HepG2 (cell line): ENCODE data around the gene FAS. TPM values are rescaled to one million over a fixed set of nuclear protein-coding genes. Genes with fewer than 3 reads are reported as not detected.
A peak's percentile ranks its signal among the peaks of the same experiment; 100 is the strongest.

ENCODE experiments used
- ATAC-seq: fragments of 200-7000 bp; cut with Tn5 transposase; 3 replicates; pipeline ENCODE4 v1.9.1; 2020; ENCODE audit warnings: mild to moderate bottlenecking, moderate library complexity
- BruUV-seq: library from RNA; stranded (reverse); fragments of 400-500 nt; replicated peaks from 2 replicates; lab custom pipeline; 2021; lab: Mats Ljungman, UMichigan
- CTCF ChIA-PET: fragments of 300-600 bp; formaldehyde crosslinking; extraction: SDS; loops from one replicate; lab custom pipeline; 2021; ENCODE audit warnings: low total read pairs, inconsistent platforms, low intra/inter-chr PET ratio; lab: Yijun Ruan, JAX
- POLR2A ChIA-PET: fragments of 350-600 bp; sonication (Branson Sonifier 250); formaldehyde crosslinking; loops from one replicate; lab custom pipeline; 2020; ENCODE audit warnings: antibody characterized with exemption, inconsistent platforms; lab: Yijun Ruan, JAX
- DNase-seq: peaks from one replicate; pipeline ENCODE4 v3.0.0-alpha.2; 2015; ENCODE audit warnings: low spot score
- FAIRE-seq: peaks from 3 replicates; lab custom pipeline; 2011; peaks lifted over from hg19 to GRCh38; lab: Jason Lieb, UNC
- H2AFZ ChIP-seq: one replicate; pipeline ENCODE4 v1.6.1; 2011; ENCODE audit warnings: low read length, inconsistent platforms
- H3K27ac ChIP-seq: fragments of 300-600 bp; 3 replicates; pipeline ENCODE4 v1.8.0; 2011; ENCODE audit warnings: mixed run types, mild to moderate bottlenecking, mixed read lengths, low read length, inconsistent platforms; ENCODE audit not compliant: insufficient read depth; ENCODE audit errors: extremely low read length
- H3K27me3 ChIP-seq, 2 experiments: fragments of 200-600 bp in 1 of 2; 2 replicates in 1 of 2; 3 replicates in 1 of 2; pipeline versions ENCODE4 v1.6.0 to v1.8.0; 2011; ENCODE audit warnings: low read length in 2 of 2, mild to moderate bottlenecking in 2 of 2, moderate library complexity in 2 of 2, inconsistent platforms in 1 of 2; ENCODE audit not compliant: insufficient read depth in 2 of 2, control insufficient read depth in 1 of 2
- H3K36me3 ChIP-seq, 2 experiments: fragments of 200-600 bp in 1 of 2; replicated peaks in 1 of 2; 2 replicates in 1 of 2; 3 replicates in 1 of 2; pipeline versions ENCODE4 v1.5.1 to v1.8.0; 2011; ENCODE audit warnings: low read length in 2 of 2, inconsistent platforms in 1 of 2; ENCODE audit not compliant: insufficient read depth in 2 of 2, control insufficient read depth in 1 of 2
- H3K4me1 ChIP-seq: 2 replicates; pipeline ENCODE4 v1.5.1; 2012; ENCODE audit warnings: low read length, inconsistent platforms; ENCODE audit not compliant: insufficient read depth
- H3K4me2 ChIP-seq: 2 replicates; pipeline ENCODE4 v1.6.0; 2011; ENCODE audit warnings: low read depth, low read length, inconsistent platforms
- H3K4me3 ChIP-seq, 3 experiments: fragments of 200-600 bp in 1 of 3; sonication (generic), shearing (Covaris generic) in 1 of 3; replicated peaks in 1 of 3; 2 replicates each; pipeline ENCODE4 v1.5.1; 2011 to 2016; ENCODE audit warnings: low read length in 3 of 3, inconsistent platforms in 2 of 3, low read depth in 2 of 3, mild to moderate bottlenecking in 2 of 3, control low read depth in 1 of 3, mixed read lengths in 1 of 3; ENCODE audit not compliant: insufficient read depth in 1 of 3
- H3K79me2 ChIP-seq: one replicate; pipeline ENCODE4 v1.6.1; 2011; ENCODE audit warnings: low read length, inconsistent platforms; ENCODE audit not compliant: insufficient read depth
- H3K9ac ChIP-seq: 2 replicates; pipeline ENCODE4 v1.6.0; 2011; ENCODE audit warnings: mild to moderate bottlenecking, low read depth, low read length, inconsistent platforms; ENCODE audit not compliant: insufficient read depth
- H3K9me3 ChIP-seq: 2 replicates; pipeline ENCODE4 v1.5.1; 2012; ENCODE audit warnings: mild to moderate bottlenecking, low read length
- H4K20me1 ChIP-seq: 2 replicates; pipeline ENCODE4 v1.6.0; 2011; ENCODE audit warnings: inconsistent platforms, mild to moderate bottlenecking, low read length, moderate library complexity; ENCODE audit not compliant: insufficient read depth
- SP4 ChIP-seq: sonication (generic); formaldehyde crosslinking; IDR thresholded peaks from 2 replicates; pipeline ENCODE4 v1.8.1; 2023; ENCODE audit warnings: mild to moderate bottlenecking, missing genetic modification reagents
- TBX2 ChIP-seq: sonication (generic); formaldehyde crosslinking; IDR thresholded peaks from 2 replicates; pipeline ENCODE4 v1.5.0; 2020; ENCODE audit warnings: missing genetic modification reagents, mild to moderate bottlenecking, borderline replicate concordance
- ZBED4 ChIP-seq: sonication (generic); formaldehyde crosslinking; IDR thresholded peaks from 2 replicates; pipeline ENCODE4 v1.4.0; 2020; ENCODE audit warnings: missing genetic modification reagents, borderline replicate concordance
- ZNF781 ChIP-seq: sonication (generic); formaldehyde crosslinking; IDR thresholded peaks from 2 replicates; pipeline ENCODE4 v1.5.1; 2020; ENCODE audit warnings: borderline replicate concordance, mild to moderate bottlenecking, missing genetic modification reagents; ENCODE audit errors: not compliant biosample characterization
- WGBS: methylation state at CpG from one replicate; pipeline ENCODE4 v1.1.6; 2017; ENCODE audit warnings: low lambda C conversion rate; 5-methylcytosine and 5-hydroxymethylcytosine counted together
- in situ Hi-C: cut with HindIII; loops from 2 replicates; pipeline ENCODE4 v1.10.0; 2017; ENCODE audit warnings: low pct_unique_long_range_greater_than_20kb; ENCODE audit not compliant: extremely low pct_ligation_motif_present
- intact Hi-C: fragments of 100-400 bp; cut with micrococcal nuclease; formaldehyde crosslinking; loops from one replicate; pipeline ENCODE4 v1.10.0; 2022; ENCODE audit not compliant: unreplicated experiment
- polyA plus RNA-seq, 8 experiments: library from polyadenylated mRNA; depleted of rRNA in 3 of 8; stranded (reverse) in 7 of 8; unstranded in 1 of 8; fragments of >200 nt; fragmentation: Illumina TruSeq in 4 of 8; extraction: Trizol in 4 of 8; gene quantifications; 2 replicates each; pipeline versions ENCODE4 v1.2.1 to v1.2.3, GENCODE V29; 2011 to 2016; ENCODE audit warnings: low read depth in 4 of 8, missing spikeins in 1 of 8, mixed read lengths in 1 of 8; ENCODE audit not compliant: insufficient read depth in 1 of 8
- total RNA-seq, 5 experiments: library from RNA; depleted of rRNA; stranded (reverse); fragments of >200 nt; fragmentation: Illumina TruSeq; extraction: Trizol; gene quantifications; 2 replicates each; pipeline ENCODE4 v1.2.3, GENCODE V29; 2016; ENCODE audit warnings: low read depth in 1 of 5
- TF ChIP-seq, protein P1 (sequence below): sonication (generic); formaldehyde crosslinking; IDR thresholded peaks from 2 replicates; pipeline ENCODE4 v1.8.0; 2022; ENCODE audit warnings: missing genetic modification reagents, mild to moderate bottlenecking, moderate library complexity, borderline replicate concordance

FAS gene
- total and polyA plus RNA-seq, 2 of the 13 experiments (the other 11 are each of a cell fraction or from before 2014, with no cell fraction given), result 5.9 to 17.9 TPM

GRCh38 chr10:88989824-88990383, 694 bp upstream of the FAS start (continued):
- TF ChIP-seq TBX2 (CRISPR knock-in tag) (peak; percentile 33; the same call in 1 of the 2 replicates), SP4 (CRISPR knock-in tag) (no peak), ZNF781 (CRISPR knock-in tag) (no peak)

DNA sequence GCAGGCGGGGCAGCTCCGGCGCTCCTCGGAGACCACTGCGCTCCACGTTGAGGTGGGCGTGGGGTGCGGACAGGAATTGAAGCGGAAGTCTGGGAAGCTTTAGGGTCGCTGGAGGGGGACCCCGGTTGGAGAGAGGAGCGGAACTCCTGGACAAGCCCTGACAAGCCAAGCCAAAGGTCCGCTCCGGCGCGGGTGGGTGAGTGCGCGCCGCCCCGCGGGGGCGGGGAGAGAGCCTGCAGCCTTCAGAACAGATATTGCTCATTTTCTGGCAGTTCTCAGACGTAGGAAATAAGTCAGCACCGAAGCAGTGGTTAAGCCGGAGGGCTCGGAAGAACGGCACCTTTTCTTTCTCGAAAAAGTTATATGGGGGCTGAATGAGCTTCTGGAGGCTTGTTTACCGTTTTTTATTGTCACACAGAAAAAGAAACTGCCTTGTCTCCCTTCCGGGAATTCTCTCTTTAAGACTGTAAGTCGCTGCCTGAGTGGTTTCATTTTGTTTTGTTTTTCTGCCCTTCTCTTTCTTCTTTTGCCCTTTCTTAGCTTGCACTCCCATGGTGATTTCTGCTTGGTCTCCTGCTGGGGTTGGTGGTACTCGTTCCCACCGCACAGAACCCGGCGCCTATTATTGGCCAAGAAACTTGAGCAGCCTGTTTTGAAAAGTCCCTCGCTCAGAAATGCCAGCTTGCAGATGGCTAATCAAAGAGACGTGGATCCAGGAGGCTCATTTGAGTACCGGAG, 732 bp downstream of the FAS start:
- CTCF ChIA-PET, result interaction anchor here (1.8 kb wide), 1 partner anchor 56 kb away, joined by 6 read pairs; no protein-coding TSS in a partner anchor
- peak; percentile 34 for FAIRE-seq
- H3K4me3 ChIP-seq, result peak overlapping the region; percentile 83 to 91 (median 88)
- no peaks in the 10 kb centered on the region; a peak in 1 of 5 replicates for H3K27me3 ChIP-seq
- intact Hi-C loops (no loop called here), in situ Hi-C loops (no loop called here)
- WGBS, result 2% methylated on average over 24 of the region's 38 CpGs
- peak overlapping the region; percentile 79 for H3K9ac ChIP-seq
- ATAC-seq, result peak; percentile 78
- peaks cover 35% of the 10 kb centered on the region for H3K79me2 ChIP-seq
- peak overlapping the region; percentile 87 for H3K4me2 ChIP-seq
- POLR2A ChIA-PET, result interaction anchor here (1.6 kb wide), 1 partner anchor 17 kb away, joined by 5 read pairs; no protein-coding TSS in a partner anchor
- no peaks in the 10 kb centered on the region for H3K36me3 ChIP-seq
- BruUV-seq, result TSS peak; percentile 64
- H4K20me1 ChIP-seq, result no peaks in the 10 kb centered on the region; the same call in 1 of the 2 replicates
- H3K27ac ChIP-seq, result peak overlapping the region; percentile 74
- peak overlapping the region; percentile 39 for H2AFZ ChIP-seq
- peaks cover 48% of the 10 kb centered on the region for H3K4me1 ChIP-seq
- H3K9me3 ChIP-seq, result 0 out of 2 replicates have a peak, but pooled peaks cover 4% of the 10 kb centered on the region
- DNase-seq, result peak; percentile 54
- TF ChIP-seq ZBED4 (CRISPR knock-in tag), result no peak
- TF ChIP-seq, protein P1, sequence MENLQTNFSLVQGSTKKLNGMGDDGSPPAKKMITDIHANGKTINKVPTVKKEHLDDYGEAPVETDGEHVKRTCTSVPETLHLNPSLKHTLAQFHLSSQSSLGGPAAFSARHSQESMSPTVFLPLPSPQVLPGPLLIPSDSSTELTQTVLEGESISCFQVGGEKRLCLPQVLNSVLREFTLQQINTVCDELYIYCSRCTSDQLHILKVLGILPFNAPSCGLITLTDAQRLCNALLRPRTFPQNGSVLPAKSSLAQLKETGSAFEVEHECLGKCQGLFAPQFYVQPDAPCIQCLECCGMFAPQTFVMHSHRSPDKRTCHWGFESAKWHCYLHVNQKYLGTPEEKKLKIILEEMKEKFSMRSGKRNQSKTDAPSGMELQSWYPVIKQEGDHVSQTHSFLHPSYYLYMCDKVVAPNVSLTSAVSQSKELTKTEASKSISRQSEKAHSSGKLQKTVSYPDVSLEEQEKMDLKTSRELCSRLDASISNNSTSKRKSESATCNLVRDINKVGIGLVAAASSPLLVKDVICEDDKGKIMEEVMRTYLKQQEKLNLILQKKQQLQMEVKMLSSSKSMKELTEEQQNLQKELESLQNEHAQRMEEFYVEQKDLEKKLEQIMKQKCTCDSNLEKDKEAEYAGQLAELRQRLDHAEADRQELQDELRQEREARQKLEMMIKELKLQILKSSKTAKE, result no peak
